ENCODE results near the gene POLR3A.

DNA sequence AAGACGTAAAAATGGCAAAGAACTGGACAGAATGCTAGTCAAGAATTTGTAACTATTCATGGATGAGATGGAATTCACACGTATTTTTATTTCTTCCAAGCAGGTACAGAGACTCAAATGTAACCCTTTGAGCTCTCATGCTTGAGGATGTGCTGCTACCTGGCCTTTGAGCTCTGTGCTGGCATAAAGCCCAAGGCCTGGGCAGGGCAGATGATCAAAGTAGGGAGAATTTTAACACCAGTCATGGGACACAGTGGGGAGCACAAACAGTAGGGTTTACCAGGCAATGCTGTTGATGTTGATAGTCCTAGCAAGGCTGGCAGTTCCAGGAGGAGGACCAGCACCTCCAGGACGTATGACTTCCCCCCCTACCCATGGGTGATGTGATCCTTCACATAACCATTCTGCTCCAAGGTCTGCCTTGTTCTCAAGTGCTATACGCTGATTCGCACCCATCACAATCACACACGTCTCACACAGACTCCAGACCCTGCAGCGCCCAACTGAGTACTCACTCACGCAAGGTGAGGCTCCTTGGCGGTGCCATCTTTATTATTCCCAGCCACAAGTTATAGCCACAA lies 54.1 kb downstream of the POLR3A start:
- TF ChIP-seq POLR2A (IDR thresholded peaks at IDR 0.05): no peak
- TF ChIP-seq CTCF (IDR thresholded peaks at IDR 0.05): no peak

All from right lobe of liver (tissue), 4 donors.